Ishikawa (cell line): ENCODE results near the gene SLC12A3.

ENCODE experiments used
- CEBPB ChIP-seq: IDR thresholded peaks from 2 replicates; pipeline ENCODE4 v1.6.1; 2012
- CREB1 ChIP-seq: IDR thresholded peaks from 2 replicates; pipeline ENCODE4 v1.6.1; 2012; ENCODE audit warnings: low read depth
- EGR1 ChIP-seq: IDR thresholded peaks from 2 replicates; pipeline ENCODE4 v1.6.1; 2012
- EP300 ChIP-seq: IDR thresholded peaks from 2 replicates; pipeline ENCODE4 v1.6.1; 2012; ENCODE audit warnings: borderline replicate concordance
- FOXM1 ChIP-seq: IDR thresholded peaks from 2 replicates; pipeline ENCODE4 v1.6.1; 2012; ENCODE audit warnings: low read depth, borderline replicate concordance
- NFIC ChIP-seq: IDR thresholded peaks from 2 replicates; pipeline ENCODE4 v1.6.1; 2012
- RAD21 ChIP-seq: IDR thresholded peaks from 2 replicates; pipeline ENCODE4 v1.6.1; 2012; ENCODE audit warnings: low read depth
- REST ChIP-seq: IDR thresholded peaks from 2 replicates; pipeline ENCODE4 v1.6.1; 2012; ENCODE audit warnings: low read depth, mild to moderate bottlenecking
- TAF1 ChIP-seq: IDR thresholded peaks from 2 replicates; pipeline ENCODE4 v1.6.1; 2012; ENCODE audit warnings: low read depth, mild to moderate bottlenecking
- TCF12 ChIP-seq: IDR thresholded peaks from 2 replicates; pipeline ENCODE4 v1.6.1; 2012; ENCODE audit warnings: low read depth
- TEAD4 ChIP-seq: IDR thresholded peaks from 2 replicates; pipeline ENCODE4 v1.6.1; 2012
- USF1 ChIP-seq: IDR thresholded peaks from 2 replicates; pipeline ENCODE4 v1.6.1; 2012
- YY1 ChIP-seq: IDR thresholded peaks from 2 replicates; pipeline ENCODE4 v1.6.1; 2012; ENCODE audit warnings: low read depth
- ZBTB7A ChIP-seq: IDR thresholded peaks from 2 replicates; pipeline ENCODE4 v1.6.1; 2012; ENCODE audit warnings: low read depth
- TF ChIP-seq, protein P1 (sequence below): IDR thresholded peaks from 2 replicates; pipeline ENCODE4 v1.6.1; 2012

Gene SLC12A3, protein sequence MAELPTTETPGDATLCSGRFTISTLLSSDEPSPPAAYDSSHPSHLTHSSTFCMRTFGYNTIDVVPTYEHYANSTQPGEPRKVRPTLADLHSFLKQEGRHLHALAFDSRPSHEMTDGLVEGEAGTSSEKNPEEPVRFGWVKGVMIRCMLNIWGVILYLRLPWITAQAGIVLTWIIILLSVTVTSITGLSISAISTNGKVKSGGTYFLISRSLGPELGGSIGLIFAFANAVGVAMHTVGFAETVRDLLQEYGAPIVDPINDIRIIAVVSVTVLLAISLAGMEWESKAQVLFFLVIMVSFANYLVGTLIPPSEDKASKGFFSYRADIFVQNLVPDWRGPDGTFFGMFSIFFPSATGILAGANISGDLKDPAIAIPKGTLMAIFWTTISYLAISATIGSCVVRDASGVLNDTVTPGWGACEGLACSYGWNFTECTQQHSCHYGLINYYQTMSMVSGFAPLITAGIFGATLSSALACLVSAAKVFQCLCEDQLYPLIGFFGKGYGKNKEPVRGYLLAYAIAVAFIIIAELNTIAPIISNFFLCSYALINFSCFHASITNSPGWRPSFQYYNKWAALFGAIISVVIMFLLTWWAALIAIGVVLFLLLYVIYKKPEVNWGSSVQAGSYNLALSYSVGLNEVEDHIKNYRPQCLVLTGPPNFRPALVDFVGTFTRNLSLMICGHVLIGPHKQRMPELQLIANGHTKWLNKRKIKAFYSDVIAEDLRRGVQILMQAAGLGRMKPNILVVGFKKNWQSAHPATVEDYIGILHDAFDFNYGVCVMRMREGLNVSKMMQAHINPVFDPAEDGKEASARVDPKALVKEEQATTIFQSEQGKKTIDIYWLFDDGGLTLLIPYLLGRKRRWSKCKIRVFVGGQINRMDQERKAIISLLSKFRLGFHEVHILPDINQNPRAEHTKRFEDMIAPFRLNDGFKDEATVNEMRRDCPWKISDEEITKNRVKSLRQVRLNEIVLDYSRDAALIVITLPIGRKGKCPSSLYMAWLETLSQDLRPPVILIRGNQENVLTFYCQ

DNA sequence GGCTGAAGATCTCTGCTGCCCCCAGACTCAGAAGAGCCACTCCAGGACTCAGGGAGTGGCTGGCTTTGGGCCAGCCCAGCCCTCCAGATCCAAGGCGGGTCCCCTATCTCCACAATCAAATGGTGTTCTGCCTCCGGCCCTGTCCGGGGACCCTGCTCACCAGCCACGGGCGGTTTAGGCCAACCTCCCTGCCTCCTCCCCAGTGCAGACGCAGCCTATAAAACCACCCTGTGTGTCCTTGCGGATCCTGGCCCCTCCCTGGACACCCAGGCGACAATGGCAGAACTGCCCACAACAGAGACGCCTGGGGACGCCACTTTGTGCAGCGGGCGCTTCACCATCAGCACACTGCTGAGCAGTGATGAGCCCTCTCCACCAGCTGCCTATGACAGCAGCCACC lies at the start of gene SLC12A3:
Gene SLC12A3, plus strand, starts transcription at position 248 of the 400 bp plus-strand sequence. Its CDS starts 29 bp downstream, at position 277.
- TF ChIP-seq TCF12: no peak
- TF ChIP-seq YY1: no peak
- no peak for TF ChIP-seq CEBPB
- no peak for TF ChIP-seq TAF1
- no peak for TF ChIP-seq NFIC
- TF ChIP-seq ZBTB7A: no peak
- TF ChIP-seq, protein P1, sequence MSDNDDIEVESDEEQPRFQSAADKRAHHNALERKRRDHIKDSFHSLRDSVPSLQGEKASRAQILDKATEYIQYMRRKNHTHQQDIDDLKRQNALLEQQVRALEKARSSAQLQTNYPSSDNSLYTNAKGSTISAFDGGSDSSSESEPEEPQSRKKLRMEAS: no peak

- TF ChIP-seq CREB1 (no peak), FOXM1 (no peak), REST (no peak), EGR1 (no peak), USF1 (no peak), ZBTB7A (no peak), RAD21 (no peak), TCF12 (no peak), TAF1 (no peak), EP300 (no peak), YY1 (no peak), TEAD4 (no peak), NFIC (no peak), CEBPB (no peak)
- TF ChIP-seq, protein P1: no peak
These were observed 49.3 kb upstream of the SLC12A3 start for GRCh38 chr16:56815721-56816120.

DNA sequence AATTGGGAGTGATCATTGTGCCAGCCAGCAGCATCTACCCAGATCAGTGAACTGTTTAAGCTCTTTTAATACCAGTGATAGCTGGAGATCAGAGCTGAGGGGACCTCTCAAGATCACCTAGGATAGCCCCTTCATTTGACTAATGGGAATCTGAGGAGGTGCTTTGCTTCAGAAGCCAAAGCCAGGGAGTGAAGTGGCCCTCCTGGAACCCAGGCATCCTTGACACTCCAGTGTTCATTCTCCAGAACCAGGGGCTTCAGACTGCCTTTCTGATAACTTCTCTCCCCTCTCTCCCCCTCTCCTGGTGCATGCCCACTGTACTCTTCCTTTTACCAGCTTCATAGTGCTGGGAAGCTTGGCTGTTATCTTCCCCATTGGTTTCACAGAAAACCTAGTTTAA lies 48.0 kb upstream of the SLC12A3 start:
- TF ChIP-seq RAD21 (no peak), FOXM1 (no peak), USF1 (no peak), CEBPB (no peak)
- TF ChIP-seq, protein P1: no peak

DNA sequence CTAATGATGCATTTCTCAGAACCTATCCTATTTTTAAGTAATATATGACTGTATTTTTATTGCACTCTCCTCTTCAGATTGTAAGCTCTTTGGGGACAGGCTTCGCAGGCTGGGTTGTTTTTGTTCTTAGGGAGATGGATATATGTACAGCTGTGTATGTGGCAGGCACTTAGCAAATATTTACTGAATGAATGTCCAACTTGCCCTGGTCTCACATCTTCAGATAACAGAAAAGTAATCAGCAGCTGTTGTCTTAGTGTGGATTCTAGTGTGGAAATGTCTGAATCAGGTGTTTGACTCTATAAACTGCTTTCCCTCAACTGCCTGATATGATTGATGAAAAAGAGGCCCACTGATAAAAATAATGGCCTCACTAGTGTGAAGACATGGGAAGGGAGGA lies 47.1 kb upstream of the SLC12A3 start:
- no peak for TF ChIP-seq REST
- TF ChIP-seq TEAD4: no peak
- no peak for TF ChIP-seq EGR1

DNA sequence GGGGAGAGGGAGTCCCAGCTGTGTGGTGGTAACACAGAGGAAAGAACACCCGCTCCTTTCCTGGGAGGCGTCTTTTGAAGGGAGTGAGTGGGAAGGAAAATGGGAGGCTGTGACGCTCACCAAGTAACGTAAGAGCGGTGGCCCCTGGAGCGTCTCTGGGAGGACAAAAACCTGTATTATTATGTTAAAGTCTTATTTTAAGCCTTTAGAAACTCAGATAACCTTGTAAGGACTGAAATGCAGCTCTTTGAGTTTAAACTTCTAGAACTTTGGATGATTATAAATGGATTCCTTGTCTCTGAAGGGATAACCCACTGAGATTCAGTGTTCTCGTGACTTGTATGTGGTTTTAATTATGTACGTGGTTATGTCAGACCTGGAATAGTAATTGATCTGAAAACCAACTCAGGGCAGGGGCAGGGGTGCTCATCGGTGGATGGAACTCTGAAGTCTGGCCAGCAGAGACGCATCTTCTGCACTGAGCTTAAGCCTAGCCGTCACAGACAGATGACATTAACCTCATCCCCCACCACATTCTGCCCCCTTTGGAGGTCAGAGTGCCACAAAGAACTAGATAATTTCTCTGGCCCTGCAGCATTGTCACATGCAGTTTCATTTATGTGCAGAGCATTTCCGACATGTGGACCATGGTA lies 41.8 kb upstream of the SLC12A3 start:
- TF ChIP-seq TEAD4: no peak
- no peak for TF ChIP-seq CEBPB
- no peak for TF ChIP-seq YY1
- TF ChIP-seq EGR1: no peak
- TF ChIP-seq EP300: no peak
- no peak for TF ChIP-seq TAF1
- no peak for TF ChIP-seq TCF12
- no peak for TF ChIP-seq CREB1
- no peak for TF ChIP-seq NFIC
